H1 (cell line): ENCODE results near the gene GMCL2. TPM values are rescaled to one million over a fixed set of nuclear protein-coding genes. Genes with fewer than 3 reads are reported as not detected.

Experiments used
- CTCF ChIA-PET: fragments of 300-600 bp; sonication (Branson Sonifier 250); formaldehyde crosslinking; loops from one replicate; lab custom pipeline; 2021; ENCODE audit not compliant: partially characterized antibody; lab: Charles Lee
- POLR2A ChIA-PET: fragments of 300-600 bp; sonication (Branson Sonifier 250); formaldehyde crosslinking; loops from one replicate; lab custom pipeline; 2021; ENCODE audit warnings: inconsistent platforms; ENCODE audit not compliant: partially characterized antibody; lab: Charles Lee
- DNase-seq, 2 experiments: peaks; one replicate each; pipeline versions ENCODE4 v3.0.0 to v3.0.0-alpha.2; 2010 to 2022; ENCODE audit warnings: low spot score in 2 of 2, low read depth in 1 of 2, mixed read lengths in 1 of 2
- FAIRE-seq: peaks from 2 replicates; lab custom pipeline; 2011; peaks lifted over from hg19 to GRCh38; lab: Jason Lieb, UNC
- H2AFZ ChIP-seq: 2 replicates; pipeline ENCODE4 v1.8.1; 2012; ENCODE audit warnings: low read length, inconsistent platforms
- H2AK5ac ChIP-seq: 2 replicates; pipeline ENCODE4 v1.6.1; 2013; ENCODE audit warnings: low read depth, low read length
- H2BK120ac ChIP-seq: replicated peaks from 2 replicates; pipeline ENCODE3; 2013; ENCODE audit warnings: low read depth, low read length, inconsistent platforms
- H2BK12ac ChIP-seq: 2 replicates; pipeline ENCODE4 v1.6.1; 2013; ENCODE audit warnings: low read depth, low read length
- H2BK15ac ChIP-seq: 2 replicates; pipeline ENCODE4 v1.6.1; 2013; ENCODE audit warnings: low read length
- H2BK20ac ChIP-seq: 2 replicates; pipeline ENCODE4 v1.6.1; 2013; ENCODE audit warnings: low read length
- H2BK5ac ChIP-seq: 2 replicates; pipeline ENCODE4 v1.6.1; 2013; ENCODE audit warnings: low read depth, low read length
- H3K14ac ChIP-seq: 2 replicates; pipeline ENCODE4 v1.6.1; 2013; ENCODE audit warnings: inconsistent platforms; ENCODE audit not compliant: insufficient read length
- H3K18ac ChIP-seq: 2 replicates; pipeline ENCODE4 v1.6.1; 2013; ENCODE audit warnings: low read length; ENCODE audit errors: extremely low read depth
- H3K23ac ChIP-seq: 2 replicates; pipeline ENCODE4 v1.6.1; 2013; ENCODE audit warnings: inconsistent platforms; ENCODE audit not compliant: insufficient read length
- H3K23me2 ChIP-seq: 2 replicates; pipeline ENCODE4 v1.6.1; 2013; ENCODE audit warnings: low read depth, low read length
- H3K27ac ChIP-seq: 2 replicates; pipeline ENCODE4 v1.6.1; 2011; ENCODE audit warnings: low read depth, low read length, inconsistent platforms
- H3K27me3 ChIP-seq, 4 experiments: replicated peaks in 1 of 4; 1 replicate in 1 of 4; 2 replicates in 3 of 4; pipeline versions ENCODE4 v1.6.1 to v1.8.1; 2011 to 2013; ENCODE audit warnings: low read length in 3 of 4, mild to moderate bottlenecking in 3 of 4, inconsistent platforms in 2 of 4, mixed read lengths in 2 of 4, moderate library complexity in 1 of 4; ENCODE audit not compliant: control insufficient read depth in 3 of 4, insufficient read depth in 3 of 4; ENCODE audit errors: extremely low read depth in 1 of 4
- H3K36me3 ChIP-seq, 4 experiments: 2 replicates each; pipeline versions ENCODE4 v1.6.1 to v1.8.1; 2011 to 2013; ENCODE audit warnings: mild to moderate bottlenecking in 4 of 4, low read length in 3 of 4, moderate library complexity in 2 of 4, control low read depth in 1 of 4, inconsistent platforms in 1 of 4; ENCODE audit not compliant: insufficient read depth in 4 of 4, control insufficient read depth in 2 of 4
- H3K4ac ChIP-seq: replicated peaks from 2 replicates; pipeline ENCODE3; 2013; ENCODE audit warnings: low read length, low read depth, mixed read lengths, inconsistent platforms; ENCODE audit not compliant: insufficient read length
- H3K4me1 ChIP-seq, 4 experiments: replicated peaks in 1 of 4; 1 replicate in 1 of 4; 2 replicates in 3 of 4; pipeline versions ENCODE4 v1.6.1 to v1.8.1; 2011 to 2013; ENCODE audit warnings: low read length in 3 of 4, inconsistent platforms in 2 of 4, mixed read lengths in 1 of 4; ENCODE audit not compliant: insufficient read depth in 4 of 4, control insufficient read depth in 3 of 4
- H3K4me2 ChIP-seq, 2 experiments: 2 replicates each; pipeline versions ENCODE4 v1.6.1 to v1.8.1; 2011 to 2013; ENCODE audit warnings: low read depth in 2 of 2, low read length in 2 of 2, control low read depth in 1 of 2, inconsistent platforms in 1 of 2, mild to moderate bottlenecking in 1 of 2; ENCODE audit not compliant: insufficient read depth in 1 of 2
- H3K4me3 ChIP-seq, 4 experiments: fragments of 200-600, 300-600 bp in 1 of 4; sonication (generic), shearing (Covaris generic), sonication (Bioruptor Twin) in 1 of 4; 2 replicates each; pipeline versions ENCODE4 v1.5.1 to v1.8.1; 2011 to 2016; ENCODE audit warnings: low read length in 4 of 4, low read depth in 3 of 4, control low read depth in 2 of 4, inconsistent platforms in 2 of 4, mild to moderate bottlenecking in 2 of 4, mixed read lengths in 1 of 4, moderate library complexity in 1 of 4; ENCODE audit not compliant: insufficient read depth in 2 of 4; ENCODE audit errors: extremely low read depth in 1 of 4
- H3K56ac ChIP-seq: replicated peaks from 2 replicates; pipeline ENCODE3; 2013; ENCODE audit warnings: low read depth, mild to moderate bottlenecking, mixed read lengths, low read length, inconsistent platforms; ENCODE audit not compliant: insufficient read length
- H3K79me1 ChIP-seq: 2 replicates; pipeline ENCODE4 v1.6.1; 2013; ENCODE audit warnings: low read depth, low read length, control low read depth
- H3K79me2 ChIP-seq, 2 experiments: 2 replicates each; pipeline versions ENCODE4 v1.6.1 to v1.8.1; 2012 to 2013; ENCODE audit warnings: low read length in 2 of 2, mild to moderate bottlenecking in 2 of 2, inconsistent platforms in 1 of 2; ENCODE audit not compliant: insufficient read depth in 2 of 2, control insufficient read depth in 1 of 2
- H3K9ac ChIP-seq, 4 experiments: replicated peaks in 1 of 4; 1 replicate in 1 of 4; 2 replicates in 3 of 4; pipeline versions ENCODE4 v1.6.1 to v1.8.1; 2011 to 2013; ENCODE audit warnings: low read depth in 3 of 4, low read length in 3 of 4, control low read depth in 2 of 4, mild to moderate bottlenecking in 2 of 4, moderate library complexity in 2 of 4, inconsistent platforms in 1 of 4; ENCODE audit errors: extremely low read depth in 1 of 4
- H3K9me3 ChIP-seq, 2 experiments: 2 replicates each; pipeline versions ENCODE4 v1.6.1 to v1.8.1; 2012 to 2013; ENCODE audit warnings: mild to moderate bottlenecking in 2 of 2, moderate library complexity in 2 of 2, control low read depth in 1 of 2, inconsistent platforms in 1 of 2, low read depth in 1 of 2, low read length in 1 of 2, mixed read lengths in 1 of 2; ENCODE audit not compliant: insufficient read depth in 2 of 2
- H4K20me1 ChIP-seq, 2 experiments: replicated peaks in 1 of 2; 2 replicates each; pipeline versions ENCODE3 to v1.8.1; 2011 to 2013; ENCODE audit warnings: inconsistent platforms in 2 of 2, low read length in 2 of 2, mild to moderate bottlenecking in 1 of 2; ENCODE audit not compliant: insufficient read depth in 2 of 2, control insufficient read depth in 1 of 2
- H4K5ac ChIP-seq: 2 replicates; pipeline ENCODE4 v1.6.1; 2013; ENCODE audit warnings: low read length, low read depth, mixed read lengths, inconsistent platforms; ENCODE audit not compliant: insufficient read length
- H4K8ac ChIP-seq: 2 replicates; pipeline ENCODE4 v1.8.0; 2013; ENCODE audit warnings: mild to moderate bottlenecking, moderate library complexity, low read length, inconsistent platforms; ENCODE audit not compliant: insufficient read depth; ENCODE audit errors: extremely low read depth
- H4K91ac ChIP-seq: replicated peaks from 2 replicates; pipeline ENCODE3; 2013; ENCODE audit warnings: low read length, mixed read lengths, inconsistent platforms; ENCODE audit not compliant: insufficient read length
- ATF2 ChIP-seq: IDR thresholded peaks from 2 replicates; pipeline ENCODE4 v1.6.1; 2012; ENCODE audit warnings: low read length, inconsistent platforms
- CEBPB ChIP-seq: IDR thresholded peaks from 2 replicates; pipeline ENCODE4 v1.6.1; 2012; ENCODE audit warnings: low read depth, low read length
- CHD2 ChIP-seq: IDR thresholded peaks from 2 replicates; pipeline ENCODE4 v1.6.1; 2012; ENCODE audit warnings: low read length, improper control_type of control experiment
- CREB1 ChIP-seq: IDR thresholded peaks from 2 replicates; pipeline ENCODE4 v1.6.1; 2012; ENCODE audit warnings: inconsistent platforms
- GABPA ChIP-seq: IDR thresholded peaks from 2 replicates; pipeline ENCODE4 v1.6.1; 2011; ENCODE audit warnings: mild to moderate bottlenecking, low read length, moderate library complexity, borderline replicate concordance; ENCODE audit not compliant: insufficient read depth
- JUND ChIP-seq: IDR thresholded peaks from 2 replicates; pipeline ENCODE4 v1.6.1; 2011; ENCODE audit warnings: mild to moderate bottlenecking, improper control_type of control experiment, low read length
- PHF8 ChIP-seq: fragments of 200-600 bp; sonication (generic); conservative IDR thresholded peaks from 2 replicates; pipeline ENCODE4 v1.7.1; 2012; ENCODE audit warnings: low read depth, mild to moderate bottlenecking, inconsistent platforms, low read length, moderate library complexity
- RAD21 ChIP-seq, 2 experiments: IDR thresholded peaks in 1 of 2; conservative IDR thresholded peaks in 1 of 2; 2 replicates each; pipeline ENCODE4 v1.6.1; 2011; ENCODE audit warnings: low read depth in 2 of 2, low read length in 2 of 2, improper control_type of control experiment in 1 of 2, inconsistent platforms in 1 of 2, mild to moderate bottlenecking in 1 of 2, moderate library complexity in 1 of 2
- RBBP5 ChIP-seq: IDR thresholded peaks from 2 replicates; pipeline ENCODE4 v1.7.1; 2012; ENCODE audit warnings: low read depth, mild to moderate bottlenecking, inconsistent platforms, low read length, moderate library complexity, borderline replicate concordance
- TAF1 ChIP-seq: IDR thresholded peaks from 2 replicates; pipeline ENCODE4 v1.6.1; 2011; ENCODE audit warnings: mild to moderate bottlenecking, low read depth, low read length
- USF2 ChIP-seq: IDR thresholded peaks from 2 replicates; pipeline ENCODE4 v1.6.1; 2011; ENCODE audit warnings: low read length, improper control_type of control experiment
- WGBS, 2 experiments: shearing (Covaris generic) in 1 of 2; methylation state at CpG; one replicate each; pipeline versions ENCODE4 v1.1.6 to v1.1.7; 2013 to 2015; ENCODE audit warnings: low lambda C conversion rate in 2 of 2, mixed read lengths in 2 of 2, inconsistent platforms in 1 of 2, low coverage in 1 of 2, missing lambda C conversion rate in 1 of 2; ENCODE audit not compliant: insufficient replicate concordance in 2 of 2, insufficient coverage in 1 of 2, insufficient read length in 1 of 2; ENCODE audit errors: extremely low coverage in 1 of 2, missing lambda C conversion rate in 1 of 2; 5-methylcytosine and 5-hydroxymethylcytosine counted together
- polyA plus RNA-seq, 7 experiments: library from polyadenylated mRNA; depleted of rRNA in 3 of 7; stranded (reverse) in 5 of 7; unstranded in 2 of 7; fragments of >200 nt in 5 of 7; fragments of 200-250 nt in 2 of 7; gene quantifications; 1 replicate in 5 of 7; 2 replicates in 1 of 7; 4 replicates in 1 of 7; pipeline versions ENCODE4 v1.2.1 to v1.2.3, GENCODE V29; 2011 to 2013; ENCODE audit warnings: missing spikeins in 2 of 7, mixed read lengths in 2 of 7
- total RNA-seq: library from RNA; stranded (reverse); fragmentation: NEBNext Ultra II Directional; extraction: Animal tissue kit (Norgen Biotek cat#: 25700); gene quantifications from 2 replicates; pipeline ENCODE4 v1.2.1, GENCODE V29; 2021

The GMCL2 gene
- total and polyA plus RNA-seq, 2 of the 8 experiments (the other 6 are each of a cell fraction or from before 2014, with no cell fraction given), result 0.13 TPM; not detected in 1

- Histone ChIP-seq H4K8ac (no peak overlapping the region), H2BK120ac (no peak overlapping the region), H3K79me1 (no peaks in the 10 kb centered on the region; the same call in 1 of the 2 replicates), H2AFZ (no peak overlapping the region), H3K56ac (no peak overlapping the region), H2BK20ac (no peak overlapping the region), H3K27me3 (no peaks in the 10 kb centered on the region), H2BK5ac (no peak overlapping the region), H2AK5ac (no peak overlapping the region), H2BK15ac (no peak overlapping the region), H3K36me3 (peaks cover 5 to 44% (median 20%) of the 10 kb centered on the region in 4 experiments; a peak in 7 of 8 replicates), H3K9me3 (no peaks in the 10 kb centered on the region), H3K4ac (peak overlapping the region; percentile 15), H3K23me2 (no peaks in the 10 kb centered on the region), H4K5ac (no peak overlapping the region), H3K18ac (no peak overlapping the region), H4K20me1 (peaks cover 0 to 21% of the 10 kb centered on the region in 2 experiments), H3K14ac (no peak overlapping the region), H3K4me3 (no peak overlapping the region), H3K9ac (no peak overlapping the region), H3K79me2 (no peaks in the 10 kb centered on the region), H3K4me2 (no peak overlapping the region), H3K23ac (no peak overlapping the region), H3K27ac (no peak overlapping the region), H3K4me1 (peaks cover 0 to 15% (median 9%) of the 10 kb centered on the region in 4 experiments; a peak in 6 of 7 replicates), H2BK12ac (no peak overlapping the region), H4K91ac (no peak overlapping the region)
- 91% methylated on average over 6 of the region's 6 CpGs; no CpG with 5 or more reads in 1 of the 2 experiments for whole genome bisulfite sequencing, 2 experiments
- CTCF ChIA-PET, result interaction anchor here (0.7 to 1.8 kb wide), 2 partner anchors 11 to 14 kb away, joined by 3 to 7 read pairs; no protein-coding TSS in a partner anchor
- DNase-seq (no peak), FAIRE-seq (no peak)
- POLR2A ChIA-PET, result interaction anchor here (1.8 to 21.6 kb wide), 3 partner anchors 8 to 44 kb away, joined by 9 to 507 read pairs (median 18); partner anchors contain the start of genes HNRNPAB and PHYKPL
- no peak for TF ChIP-seq RAD21 (IDR thresholded peaks at IDR 0.05 in 1 of 2, conservative IDR thresholded peaks at IDR 0.05 in 1 of 2; ENCODE audit: low read depth in 2 of 2, low read length in 2 of 2)
- no peak for TF ChIP-seq CEBPB
- TF ChIP-seq CREB1, result no peak
- TF ChIP-seq GABPA, result no peak
- no peak for TF ChIP-seq ATF2
- no peak for TF ChIP-seq TAF1
- no peak for TF ChIP-seq RBBP5
- TF ChIP-seq JUND, result no peak
- TF ChIP-seq USF2, result no peak
- no peak for TF ChIP-seq PHF8
- TF ChIP-seq CHD2, result no peak
Observed at GRCh38 chr5:178225174-178225573, 38.0 kb upstream of the GMCL2 start.
